ENCODE results near the gene PAX8. TPM values are rescaled to one million over a fixed set of nuclear protein-coding genes. Genes with fewer than 3 reads are reported as not detected.
A peak's percentile ranks its signal among the peaks of the same experiment; 100 is the strongest.

PAX8 gene
- total and polyA plus RNA-seq, 2 experiments from 2014 or later: 0.21 to 0.32 TPM

DNA sequence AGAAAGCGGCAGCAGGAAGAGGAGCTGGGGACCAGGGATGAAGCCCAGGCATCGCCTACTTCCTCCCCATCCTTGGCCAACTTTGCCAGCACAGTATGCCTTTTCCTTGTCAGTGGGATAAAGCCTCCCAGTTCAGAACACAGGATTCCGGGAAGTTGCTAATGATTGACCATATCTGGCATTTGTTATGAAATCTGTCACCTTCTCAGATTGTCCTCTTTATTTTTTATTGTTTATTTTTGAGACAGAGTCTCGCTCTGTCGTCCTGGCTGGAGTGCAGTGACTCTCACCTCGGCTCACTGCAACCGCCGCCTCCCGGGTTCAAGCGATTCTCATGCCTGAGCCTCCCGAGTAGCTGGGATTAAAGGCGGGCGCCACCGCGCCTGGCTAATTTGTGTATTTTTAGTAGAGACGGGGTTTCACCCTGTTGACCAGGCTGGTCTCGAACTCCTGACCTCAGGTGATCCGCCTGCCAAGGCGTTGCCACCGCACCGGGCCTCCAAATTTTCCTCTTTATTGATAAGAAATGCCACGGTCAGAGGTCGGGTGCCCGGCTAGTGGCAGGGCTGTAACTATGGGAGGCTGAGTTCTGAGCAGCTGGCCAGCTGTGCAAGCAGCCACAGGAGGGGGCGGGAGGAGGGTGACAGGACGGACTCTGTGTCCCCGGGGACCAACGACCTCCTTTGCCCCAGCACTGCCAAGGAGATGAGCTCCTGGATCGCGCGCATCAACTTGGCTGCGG is 80.5 kb downstream of the PAX8 start:
- Histone ChIP-seq H3K4me2 (peak overlapping the region; percentile 84), H3K4me1 (ENCODE audit: insufficient read depth) (no peaks in the 10 kb centered on the region), H3F3A (replicated peaks; ENCODE audit: low read depth) (no peaks in the 10 kb centered on the region), H3K79me2 (replicated peaks; ENCODE audit: insufficient read depth) (no peaks in the 10 kb centered on the region), H3K27me3 (ENCODE audit: insufficient read depth) (no peaks in the 10 kb centered on the region), H3K9me2 (ENCODE audit: insufficient read depth) (no peaks in the 10 kb centered on the region), H4K20me1 (replicated peaks; ENCODE audit: insufficient read depth) (no peaks in the 10 kb centered on the region), H2AFZ (peak overlapping the region; percentile 94), H3K4me3 (peak overlapping the region; percentile 69), H3K27ac (ENCODE audit: low read depth) (no peak overlapping the region), H3K36me3 (ENCODE audit: insufficient read depth) (no peaks in the 10 kb centered on the region)
- Mint-ChIP-seq H3K27me3 (ENCODE audit: insufficient read depth, low read depth, poor library complexity) (peaks cover 3% of the 10 kb centered on the region), H3K27ac (no peak overlapping the region), H3K36me3 (ENCODE audit: low read depth) (no peaks in the 10 kb centered on the region), H3K4me1 (no peaks in the 10 kb centered on the region; the same call in 2 of the 3 replicates), H3K9me3 (no peaks in the 10 kb centered on the region), H3K4me3 (peak overlapping the region; percentile 66)
- TF ChIP-seq JUNB (IDR thresholded peaks at IDR 0.05; ENCODE audit: unreplicated experiment): no peak
- no peak for TF ChIP-seq NANOG (IDR thresholded peaks at IDR 0.05; ENCODE audit: borderline replicate concordance)
- TF ChIP-seq POLR2AphosphoS5 (IDR thresholded peaks at IDR 0.05; ENCODE audit: low read depth): no peak
- no peak for TF ChIP-seq STAT1 (IDR thresholded peaks at IDR 0.05; ENCODE audit: unreplicated experiment)
- no peak for TF ChIP-seq CREB1 (CRISPR knock-in tag; IDR thresholded peaks at IDR 0.05; ENCODE audit: low read depth)
- TF ChIP-seq ZNF331 (CRISPR knock-in tag; IDR thresholded peaks at IDR 0.05; ENCODE audit: low read depth): no peak
- TF ChIP-seq ZNF114 (CRISPR knock-in tag; IDR thresholded peaks at IDR 0.05): no peak
- TF ChIP-seq, protein P1, sequence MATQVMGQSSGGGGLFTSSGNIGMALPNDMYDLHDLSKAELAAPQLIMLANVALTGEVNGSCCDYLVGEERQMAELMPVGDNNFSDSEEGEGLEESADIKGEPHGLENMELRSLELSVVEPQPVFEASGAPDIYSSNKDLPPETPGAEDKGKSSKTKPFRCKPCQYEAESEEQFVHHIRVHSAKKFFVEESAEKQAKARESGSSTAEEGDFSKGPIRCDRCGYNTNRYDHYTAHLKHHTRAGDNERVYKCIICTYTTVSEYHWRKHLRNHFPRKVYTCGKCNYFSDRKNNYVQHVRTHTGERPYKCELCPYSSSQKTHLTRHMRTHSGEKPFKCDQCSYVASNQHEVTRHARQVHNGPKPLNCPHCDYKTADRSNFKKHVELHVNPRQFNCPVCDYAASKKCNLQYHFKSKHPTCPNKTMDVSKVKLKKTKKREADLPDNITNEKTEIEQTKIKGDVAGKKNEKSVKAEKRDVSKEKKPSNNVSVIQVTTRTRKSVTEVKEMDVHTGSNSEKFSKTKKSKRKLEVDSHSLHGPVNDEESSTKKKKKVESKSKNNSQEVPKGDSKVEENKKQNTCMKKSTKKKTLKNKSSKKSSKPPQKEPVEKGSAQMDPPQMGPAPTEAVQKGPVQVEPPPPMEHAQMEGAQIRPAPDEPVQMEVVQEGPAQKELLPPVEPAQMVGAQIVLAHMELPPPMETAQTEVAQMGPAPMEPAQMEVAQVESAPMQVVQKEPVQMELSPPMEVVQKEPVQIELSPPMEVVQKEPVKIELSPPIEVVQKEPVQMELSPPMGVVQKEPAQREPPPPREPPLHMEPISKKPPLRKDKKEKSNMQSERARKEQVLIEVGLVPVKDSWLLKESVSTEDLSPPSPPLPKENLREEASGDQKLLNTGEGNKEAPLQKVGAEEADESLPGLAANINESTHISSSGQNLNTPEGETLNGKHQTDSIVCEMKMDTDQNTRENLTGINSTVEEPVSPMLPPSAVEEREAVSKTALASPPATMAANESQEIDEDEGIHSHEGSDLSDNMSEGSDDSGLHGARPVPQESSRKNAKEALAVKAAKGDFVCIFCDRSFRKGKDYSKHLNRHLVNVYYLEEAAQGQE (IDR thresholded peaks at IDR 0.05; ENCODE audit: unreplicated experiment): no peak
- TF ChIP-seq, protein P2, sequence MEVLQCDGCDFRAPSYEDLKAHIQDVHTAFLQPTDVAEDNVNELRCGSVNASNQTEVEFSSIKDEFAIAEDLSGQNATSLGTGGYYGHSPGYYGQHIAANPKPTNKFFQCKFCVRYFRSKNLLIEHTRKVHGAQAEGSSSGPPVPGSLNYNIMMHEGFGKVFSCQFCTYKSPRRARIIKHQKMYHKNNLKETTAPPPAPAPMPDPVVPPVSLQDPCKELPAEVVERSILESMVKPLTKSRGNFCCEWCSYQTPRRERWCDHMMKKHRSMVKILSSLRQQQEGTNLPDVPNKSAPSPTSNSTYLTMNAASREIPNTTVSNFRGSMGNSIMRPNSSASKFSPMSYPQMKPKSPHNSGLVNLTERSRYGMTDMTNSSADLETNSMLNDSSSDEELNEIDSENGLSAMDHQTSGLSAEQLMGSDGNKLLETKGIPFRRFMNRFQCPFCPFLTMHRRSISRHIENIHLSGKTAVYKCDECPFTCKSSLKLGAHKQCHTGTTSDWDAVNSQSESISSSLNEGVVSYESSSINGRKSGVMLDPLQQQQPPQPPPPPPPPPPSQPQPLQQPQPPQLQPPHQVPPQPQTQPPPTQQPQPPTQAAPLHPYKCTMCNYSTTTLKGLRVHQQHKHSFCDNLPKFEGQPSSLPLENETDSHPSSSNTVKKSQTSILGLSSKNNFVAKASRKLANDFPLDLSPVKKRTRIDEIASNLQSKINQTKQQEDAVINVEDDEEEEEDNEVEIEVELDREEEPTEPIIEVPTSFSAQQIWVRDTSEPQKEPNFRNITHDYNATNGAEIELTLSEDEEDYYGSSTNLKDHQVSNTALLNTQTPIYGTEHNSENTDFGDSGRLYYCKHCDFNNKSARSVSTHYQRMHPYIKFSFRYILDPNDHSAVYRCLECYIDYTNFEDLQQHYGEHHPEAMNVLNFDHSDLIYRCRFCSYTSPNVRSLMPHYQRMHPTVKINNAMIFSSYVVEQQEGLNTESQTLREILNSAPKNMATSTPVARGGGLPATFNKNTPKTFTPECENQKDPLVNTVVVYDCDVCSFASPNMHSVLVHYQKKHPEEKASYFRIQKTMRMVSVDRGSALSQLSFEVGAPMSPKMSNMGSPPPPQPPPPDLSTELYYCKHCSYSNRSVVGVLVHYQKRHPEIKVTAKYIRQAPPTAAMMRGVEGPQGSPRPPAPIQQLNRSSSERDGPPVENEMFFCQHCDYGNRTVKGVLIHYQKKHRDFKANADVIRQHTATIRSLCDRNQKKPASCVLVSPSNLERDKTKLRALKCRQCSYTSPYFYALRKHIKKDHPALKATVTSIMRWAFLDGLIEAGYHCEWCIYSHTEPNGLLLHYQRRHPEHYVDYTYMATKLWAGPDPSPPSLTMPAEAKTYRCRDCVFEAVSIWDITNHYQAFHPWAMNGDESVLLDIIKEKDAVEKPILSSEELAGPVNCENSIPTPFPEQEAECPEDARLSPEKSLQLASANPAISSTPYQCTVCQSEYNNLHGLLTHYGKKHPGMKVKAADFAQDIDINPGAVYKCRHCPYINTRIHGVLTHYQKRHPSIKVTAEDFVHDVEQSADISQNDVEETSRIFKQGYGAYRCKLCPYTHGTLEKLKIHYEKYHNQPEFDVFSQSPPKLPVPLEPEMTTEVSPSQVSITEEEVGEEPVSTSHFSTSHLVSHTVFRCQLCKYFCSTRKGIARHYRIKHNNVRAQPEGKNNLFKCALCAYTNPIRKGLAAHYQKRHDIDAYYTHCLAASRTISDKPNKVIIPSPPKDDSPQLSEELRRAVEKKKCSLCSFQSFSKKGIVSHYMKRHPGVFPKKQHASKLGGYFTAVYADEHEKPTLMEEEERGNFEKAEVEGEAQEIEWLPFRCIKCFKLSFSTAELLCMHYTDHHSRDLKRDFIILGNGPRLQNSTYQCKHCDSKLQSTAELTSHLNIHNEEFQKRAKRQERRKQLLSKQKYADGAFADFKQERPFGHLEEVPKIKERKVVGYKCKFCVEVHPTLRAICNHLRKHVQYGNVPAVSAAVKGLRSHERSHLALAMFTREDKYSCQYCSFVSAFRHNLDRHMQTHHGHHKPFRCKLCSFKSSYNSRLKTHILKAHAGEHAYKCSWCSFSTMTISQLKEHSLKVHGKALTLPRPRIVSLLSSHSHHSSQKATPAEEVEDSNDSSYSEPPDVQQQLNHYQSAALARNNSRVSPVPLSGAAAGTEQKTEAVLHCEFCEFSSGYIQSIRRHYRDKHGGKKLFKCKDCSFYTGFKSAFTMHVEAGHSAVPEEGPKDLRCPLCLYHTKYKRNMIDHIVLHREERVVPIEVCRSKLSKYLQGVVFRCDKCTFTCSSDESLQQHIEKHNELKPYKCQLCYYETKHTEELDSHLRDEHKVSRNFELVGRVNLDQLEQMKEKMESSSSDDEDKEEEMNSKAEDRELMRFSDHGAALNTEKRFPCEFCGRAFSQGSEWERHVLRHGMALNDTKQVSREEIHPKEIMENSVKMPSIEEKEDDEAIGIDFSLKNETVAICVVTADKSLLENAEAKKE (CRISPR knock-in tag; IDR thresholded peaks at IDR 0.05): no peak
- no peak for TF ChIP-seq EZH2phosphoT487 (IDR thresholded peaks at IDR 0.05; ENCODE audit: unreplicated experiment)
- TF ChIP-seq, protein P3, sequence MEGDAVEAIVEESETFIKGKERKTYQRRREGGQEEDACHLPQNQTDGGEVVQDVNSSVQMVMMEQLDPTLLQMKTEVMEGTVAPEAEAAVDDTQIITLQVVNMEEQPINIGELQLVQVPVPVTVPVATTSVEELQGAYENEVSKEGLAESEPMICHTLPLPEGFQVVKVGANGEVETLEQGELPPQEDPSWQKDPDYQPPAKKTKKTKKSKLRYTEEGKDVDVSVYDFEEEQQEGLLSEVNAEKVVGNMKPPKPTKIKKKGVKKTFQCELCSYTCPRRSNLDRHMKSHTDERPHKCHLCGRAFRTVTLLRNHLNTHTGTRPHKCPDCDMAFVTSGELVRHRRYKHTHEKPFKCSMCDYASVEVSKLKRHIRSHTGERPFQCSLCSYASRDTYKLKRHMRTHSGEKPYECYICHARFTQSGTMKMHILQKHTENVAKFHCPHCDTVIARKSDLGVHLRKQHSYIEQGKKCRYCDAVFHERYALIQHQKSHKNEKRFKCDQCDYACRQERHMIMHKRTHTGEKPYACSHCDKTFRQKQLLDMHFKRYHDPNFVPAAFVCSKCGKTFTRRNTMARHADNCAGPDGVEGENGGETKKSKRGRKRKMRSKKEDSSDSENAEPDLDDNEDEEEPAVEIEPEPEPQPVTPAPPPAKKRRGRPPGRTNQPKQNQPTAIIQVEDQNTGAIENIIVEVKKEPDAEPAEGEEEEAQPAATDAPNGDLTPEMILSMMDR (conservative IDR thresholded peaks at IDR 0.05; ENCODE audit: low read depth in 2 of 2): no peak
- TF ChIP-seq, protein P4, sequence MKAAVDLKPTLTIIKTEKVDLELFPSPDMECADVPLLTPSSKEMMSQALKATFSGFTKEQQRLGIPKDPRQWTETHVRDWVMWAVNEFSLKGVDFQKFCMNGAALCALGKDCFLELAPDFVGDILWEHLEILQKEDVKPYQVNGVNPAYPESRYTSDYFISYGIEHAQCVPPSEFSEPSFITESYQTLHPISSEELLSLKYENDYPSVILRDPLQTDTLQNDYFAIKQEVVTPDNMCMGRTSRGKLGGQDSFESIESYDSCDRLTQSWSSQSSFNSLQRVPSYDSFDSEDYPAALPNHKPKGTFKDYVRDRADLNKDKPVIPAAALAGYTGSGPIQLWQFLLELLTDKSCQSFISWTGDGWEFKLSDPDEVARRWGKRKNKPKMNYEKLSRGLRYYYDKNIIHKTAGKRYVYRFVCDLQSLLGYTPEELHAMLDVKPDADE (IDR thresholded peaks at IDR 0.05): no peak
- no peak for TF ChIP-seq EZH2 (IDR thresholded peaks at IDR 0.05; ENCODE audit: low read depth, unreplicated experiment)
- ATAC-seq (peak; percentile 47; the same call in 1 of the 3 replicates), DNase-seq (ENCODE audit: low spot score) (no peak)

Measured in GM23338 (cell line).